H1 (cell line): Measurements from ENCODE around the gene NR3C1. TPM values are rescaled to one million over a fixed set of nuclear protein-coding genes. Genes with fewer than 3 reads are reported as not detected.

Experiments
- CTCF ChIA-PET: fragments of 300-600 bp; sonication (Branson Sonifier 250); formaldehyde crosslinking; loops from one replicate; lab custom pipeline; 2021; ENCODE audit not compliant: partially characterized antibody; lab: Charles Lee
- POLR2A ChIA-PET: fragments of 300-600 bp; sonication (Branson Sonifier 250); formaldehyde crosslinking; loops from one replicate; lab custom pipeline; 2021; ENCODE audit warnings: inconsistent platforms; ENCODE audit not compliant: partially characterized antibody; lab: Charles Lee
- DNase-seq, 2 experiments: peaks; one replicate each; pipeline versions ENCODE4 v3.0.0 to v3.0.0-alpha.2; 2010 to 2022; ENCODE audit warnings: low spot score in 2 of 2, low read depth in 1 of 2, mixed read lengths in 1 of 2
- FAIRE-seq: peaks from 2 replicates; lab custom pipeline; 2011; peaks lifted over from hg19 to GRCh38; lab: Jason Lieb, UNC
- H2AFZ ChIP-seq: 2 replicates; pipeline ENCODE4 v1.8.1; 2012; ENCODE audit warnings: low read length, inconsistent platforms
- H2AK5ac ChIP-seq: 2 replicates; pipeline ENCODE4 v1.6.1; 2013; ENCODE audit warnings: low read depth, low read length
- H2BK120ac ChIP-seq: replicated peaks from 2 replicates; pipeline ENCODE3; 2013; ENCODE audit warnings: low read depth, low read length, inconsistent platforms
- H2BK12ac ChIP-seq: 2 replicates; pipeline ENCODE4 v1.6.1; 2013; ENCODE audit warnings: low read depth, low read length
- H2BK15ac ChIP-seq: 2 replicates; pipeline ENCODE4 v1.6.1; 2013; ENCODE audit warnings: low read length
- H2BK20ac ChIP-seq: 2 replicates; pipeline ENCODE4 v1.6.1; 2013; ENCODE audit warnings: low read length
- H2BK5ac ChIP-seq: 2 replicates; pipeline ENCODE4 v1.6.1; 2013; ENCODE audit warnings: low read depth, low read length
- H3K14ac ChIP-seq: 2 replicates; pipeline ENCODE4 v1.6.1; 2013; ENCODE audit warnings: inconsistent platforms; ENCODE audit not compliant: insufficient read length
- H3K18ac ChIP-seq: 2 replicates; pipeline ENCODE4 v1.6.1; 2013; ENCODE audit warnings: low read length; ENCODE audit errors: extremely low read depth
- H3K23ac ChIP-seq: 2 replicates; pipeline ENCODE4 v1.6.1; 2013; ENCODE audit warnings: inconsistent platforms; ENCODE audit not compliant: insufficient read length
- H3K23me2 ChIP-seq: 2 replicates; pipeline ENCODE4 v1.6.1; 2013; ENCODE audit warnings: low read depth, low read length
- H3K27ac ChIP-seq: 2 replicates; pipeline ENCODE4 v1.6.1; 2011; ENCODE audit warnings: low read depth, low read length, inconsistent platforms
- H3K27me3 ChIP-seq, 4 experiments: replicated peaks in 1 of 4; 1 replicate in 1 of 4; 2 replicates in 3 of 4; pipeline versions ENCODE4 v1.6.1 to v1.8.1; 2011 to 2013; ENCODE audit warnings: low read length in 3 of 4, mild to moderate bottlenecking in 3 of 4, inconsistent platforms in 2 of 4, mixed read lengths in 2 of 4, moderate library complexity in 1 of 4; ENCODE audit not compliant: control insufficient read depth in 3 of 4, insufficient read depth in 3 of 4; ENCODE audit errors: extremely low read depth in 1 of 4
- H3K36me3 ChIP-seq, 4 experiments: 2 replicates each; pipeline versions ENCODE4 v1.6.1 to v1.8.1; 2011 to 2013; ENCODE audit warnings: mild to moderate bottlenecking in 4 of 4, low read length in 3 of 4, moderate library complexity in 2 of 4, control low read depth in 1 of 4, inconsistent platforms in 1 of 4; ENCODE audit not compliant: insufficient read depth in 4 of 4, control insufficient read depth in 2 of 4
- H3K4ac ChIP-seq: replicated peaks from 2 replicates; pipeline ENCODE3; 2013; ENCODE audit warnings: low read length, low read depth, mixed read lengths, inconsistent platforms; ENCODE audit not compliant: insufficient read length
- H3K4me1 ChIP-seq, 4 experiments: replicated peaks in 1 of 4; 1 replicate in 1 of 4; 2 replicates in 3 of 4; pipeline versions ENCODE4 v1.6.1 to v1.8.1; 2011 to 2013; ENCODE audit warnings: low read length in 3 of 4, inconsistent platforms in 2 of 4, mixed read lengths in 1 of 4; ENCODE audit not compliant: insufficient read depth in 4 of 4, control insufficient read depth in 3 of 4
- H3K4me2 ChIP-seq, 2 experiments: 2 replicates each; pipeline versions ENCODE4 v1.6.1 to v1.8.1; 2011 to 2013; ENCODE audit warnings: low read depth in 2 of 2, low read length in 2 of 2, control low read depth in 1 of 2, inconsistent platforms in 1 of 2, mild to moderate bottlenecking in 1 of 2; ENCODE audit not compliant: insufficient read depth in 1 of 2
- H3K4me3 ChIP-seq, 4 experiments: fragments of 200-600, 300-600 bp in 1 of 4; sonication (generic), shearing (Covaris generic), sonication (Bioruptor Twin) in 1 of 4; 2 replicates each; pipeline versions ENCODE4 v1.5.1 to v1.8.1; 2011 to 2016; ENCODE audit warnings: low read length in 4 of 4, low read depth in 3 of 4, control low read depth in 2 of 4, inconsistent platforms in 2 of 4, mild to moderate bottlenecking in 2 of 4, mixed read lengths in 1 of 4, moderate library complexity in 1 of 4; ENCODE audit not compliant: insufficient read depth in 2 of 4; ENCODE audit errors: extremely low read depth in 1 of 4
- H3K56ac ChIP-seq: replicated peaks from 2 replicates; pipeline ENCODE3; 2013; ENCODE audit warnings: low read depth, mild to moderate bottlenecking, mixed read lengths, low read length, inconsistent platforms; ENCODE audit not compliant: insufficient read length
- H3K79me1 ChIP-seq: 2 replicates; pipeline ENCODE4 v1.6.1; 2013; ENCODE audit warnings: low read depth, low read length, control low read depth
- H3K79me2 ChIP-seq, 2 experiments: 2 replicates each; pipeline versions ENCODE4 v1.6.1 to v1.8.1; 2012 to 2013; ENCODE audit warnings: low read length in 2 of 2, mild to moderate bottlenecking in 2 of 2, inconsistent platforms in 1 of 2; ENCODE audit not compliant: insufficient read depth in 2 of 2, control insufficient read depth in 1 of 2
- H3K9ac ChIP-seq, 4 experiments: replicated peaks in 1 of 4; 1 replicate in 1 of 4; 2 replicates in 3 of 4; pipeline versions ENCODE4 v1.6.1 to v1.8.1; 2011 to 2013; ENCODE audit warnings: low read depth in 3 of 4, low read length in 3 of 4, control low read depth in 2 of 4, mild to moderate bottlenecking in 2 of 4, moderate library complexity in 2 of 4, inconsistent platforms in 1 of 4; ENCODE audit errors: extremely low read depth in 1 of 4
- H3K9me3 ChIP-seq, 2 experiments: 2 replicates each; pipeline versions ENCODE4 v1.6.1 to v1.8.1; 2012 to 2013; ENCODE audit warnings: mild to moderate bottlenecking in 2 of 2, moderate library complexity in 2 of 2, control low read depth in 1 of 2, inconsistent platforms in 1 of 2, low read depth in 1 of 2, low read length in 1 of 2, mixed read lengths in 1 of 2; ENCODE audit not compliant: insufficient read depth in 2 of 2
- H4K20me1 ChIP-seq, 2 experiments: replicated peaks in 1 of 2; 2 replicates each; pipeline versions ENCODE3 to v1.8.1; 2011 to 2013; ENCODE audit warnings: inconsistent platforms in 2 of 2, low read length in 2 of 2, mild to moderate bottlenecking in 1 of 2; ENCODE audit not compliant: insufficient read depth in 2 of 2, control insufficient read depth in 1 of 2
- H4K5ac ChIP-seq: 2 replicates; pipeline ENCODE4 v1.6.1; 2013; ENCODE audit warnings: low read length, low read depth, mixed read lengths, inconsistent platforms; ENCODE audit not compliant: insufficient read length
- H4K8ac ChIP-seq: 2 replicates; pipeline ENCODE4 v1.8.0; 2013; ENCODE audit warnings: mild to moderate bottlenecking, moderate library complexity, low read length, inconsistent platforms; ENCODE audit not compliant: insufficient read depth; ENCODE audit errors: extremely low read depth
- H4K91ac ChIP-seq: replicated peaks from 2 replicates; pipeline ENCODE3; 2013; ENCODE audit warnings: low read length, mixed read lengths, inconsistent platforms; ENCODE audit not compliant: insufficient read length
- EP300 ChIP-seq, 2 experiments: IDR thresholded peaks; 1 replicate in 1 of 2; 2 replicates in 1 of 2; pipeline ENCODE4 v1.6.1; 2011 to 2012; ENCODE audit warnings: low read depth in 2 of 2, low read length in 2 of 2, mild to moderate bottlenecking in 2 of 2, borderline replicate concordance in 1 of 2, inconsistent platforms in 1 of 2, moderate library complexity in 1 of 2
- MAFK ChIP-seq: IDR thresholded peaks from 2 replicates; pipeline ENCODE4 v1.6.1; 2012; ENCODE audit warnings: low read depth, mild to moderate bottlenecking, improper control_type of control experiment, low read length
- polyA plus RNA-seq, 7 experiments: library from polyadenylated mRNA; depleted of rRNA in 3 of 7; stranded (reverse) in 5 of 7; unstranded in 2 of 7; fragments of >200 nt in 5 of 7; fragments of 200-250 nt in 2 of 7; gene quantifications; 1 replicate in 5 of 7; 2 replicates in 1 of 7; 4 replicates in 1 of 7; pipeline versions ENCODE4 v1.2.1 to v1.2.3, GENCODE V29; 2011 to 2013; ENCODE audit warnings: missing spikeins in 2 of 7, mixed read lengths in 2 of 7
- total RNA-seq: library from RNA; stranded (reverse); fragmentation: NEBNext Ultra II Directional; extraction: Animal tissue kit (Norgen Biotek cat#: 25700); gene quantifications from 2 replicates; pipeline ENCODE4 v1.2.1, GENCODE V29; 2021

Gene NR3C1
- total and polyA plus RNA-seq, 2 of the 8 experiments (the other 6 are each of a cell fraction or from before 2014, with no cell fraction given), result 1.7 to 5.4 TPM

DNA sequence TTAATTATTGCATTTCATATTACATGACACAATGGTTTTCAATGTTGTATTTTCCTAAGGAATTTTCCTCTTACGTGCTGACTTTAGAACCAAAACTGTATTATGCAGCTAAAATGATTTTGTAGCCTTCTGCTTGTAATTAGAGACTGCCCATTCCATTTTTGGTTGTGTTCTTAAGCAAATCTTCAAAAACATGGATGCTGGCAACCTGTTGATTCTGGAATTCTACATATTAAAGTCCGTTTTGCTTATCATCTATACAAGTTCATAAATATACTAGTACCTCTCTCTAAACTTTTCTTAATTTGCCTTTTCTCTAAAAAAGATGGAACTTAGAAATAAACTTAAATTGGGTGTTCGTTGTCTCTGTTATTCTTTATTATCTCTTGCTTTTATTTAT, 88.3 kb downstream of the NR3C1 start (continued):
- TF ChIP-seq MAFK, result no peak

DNA sequence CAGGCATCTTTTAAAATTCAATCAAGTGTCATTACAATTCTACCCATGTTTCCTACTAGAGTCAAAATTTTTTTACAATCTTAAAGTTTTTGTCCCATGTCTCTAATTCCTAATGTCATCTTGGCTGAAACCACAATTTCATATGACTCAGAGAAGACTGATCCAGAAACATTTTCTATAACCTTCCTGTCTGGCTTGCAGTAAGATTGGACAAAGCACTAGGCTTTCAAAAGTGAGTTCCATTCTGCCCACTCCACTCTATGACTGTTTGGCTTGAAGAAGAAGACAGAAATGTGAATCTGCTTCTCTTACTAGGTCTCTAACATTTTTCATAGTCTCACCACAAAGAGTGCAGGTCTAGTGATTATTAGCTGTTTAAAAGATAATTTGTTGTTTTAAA, 88.8 kb downstream of the NR3C1 start:
- Histone ChIP-seq H2AFZ (no peak overlapping the region), H4K20me1 (no peaks in the 10 kb centered on the region), H3K4me1 (0 out of 7 replicates have a peak, but pooled peaks cover 0 to 4% (median 0%) of the 10 kb centered on the region in 4 experiments), H4K5ac (no peak overlapping the region), H2BK12ac (no peak overlapping the region), H3K23ac (no peak overlapping the region), H3K36me3 (no peaks in the 10 kb centered on the region; a peak in 1 of 8 replicates), H3K27ac (no peak overlapping the region), H3K27me3 (no peaks in the 10 kb centered on the region), H4K91ac (no peak overlapping the region), H3K18ac (no peak overlapping the region), H3K4me2 (no peak overlapping the region), H3K4me3 (no peak overlapping the region), H2BK120ac (no peak overlapping the region), H2AK5ac (no peak overlapping the region), H3K9ac (no peak overlapping the region), H3K79me2 (no peaks in the 10 kb centered on the region), H3K23me2 (no peaks in the 10 kb centered on the region), H3K4ac (no peak overlapping the region), H3K9me3 (no peaks in the 10 kb centered on the region), H2BK20ac (no peak overlapping the region), H3K56ac (no peak overlapping the region), H2BK15ac (no peak overlapping the region), H2BK5ac (no peak overlapping the region), H3K79me1 (no peaks in the 10 kb centered on the region), H4K8ac (no peak overlapping the region), H3K14ac (no peak overlapping the region)
- no peak for DNase-seq
- POLR2A ChIA-PET, result no interaction called here
- FAIRE-seq, result no peak
- CTCF ChIA-PET, result no interaction called here
- TF ChIP-seq EP300 (IDR thresholded peaks at IDR 0.05; ENCODE audit: borderline replicate concordance in 1 of 2, low read depth in 2 of 2, low read length in 2 of 2), result no peak
